ENCODE measurements around the gene PRKAG1.

The PRKAG1 gene

GRCh38 chr12:49055978-49056754 is 37.6 kb upstream of the PRKAG1 start:
- H3K36me3 ChIP-seq (ENCODE audit: insufficient read depth, low read length): peaks cover 41% of the 10 kb centered on the region
- peak overlapping the region; percentile 16 to 95 for H3K4me3 ChIP-seq (ENCODE audit: low read depth in 1 of 2, low read length in 2 of 2)
- peak overlapping the region; percentile 27 for H3K27ac ChIP-seq (ENCODE audit: low read depth, low read length)
- H3K9me3 ChIP-seq (ENCODE audit: low read length): no peaks in the 10 kb centered on the region
- no peaks in the 10 kb centered on the region for H3K27me3 ChIP-seq (ENCODE audit: control insufficient read depth in 1 of 2, insufficient read depth in 2 of 2, low read length in 2 of 2)
- H3K4me1 ChIP-seq (ENCODE audit: insufficient read depth, low read length): peaks cover 41% of the 10 kb centered on the region
- H3K9ac ChIP-seq (ENCODE audit: low read length): no peak overlapping the region

DNA sequence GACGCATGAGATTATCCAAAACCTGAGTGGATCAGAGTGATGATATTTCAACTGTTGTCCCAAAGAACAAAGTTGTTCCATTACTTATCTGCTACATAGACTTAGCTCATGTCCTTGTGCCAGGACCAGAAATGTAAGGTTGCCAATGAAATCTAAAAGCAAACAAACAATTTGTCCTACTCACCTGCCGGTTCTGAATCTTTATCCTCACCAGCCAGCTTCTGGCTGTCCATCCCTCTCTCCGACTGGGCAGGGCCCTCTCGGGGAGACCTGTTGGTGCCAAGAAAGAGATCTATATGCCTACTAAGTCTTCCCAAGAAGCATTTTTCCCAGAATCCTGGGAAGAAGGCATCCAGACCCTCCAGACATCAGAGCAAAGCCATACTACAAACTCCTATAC is 36.5 kb upstream of the PRKAG1 start:
- Histone ChIP-seq H3K27me3 (ENCODE audit: control insufficient read depth in 1 of 2, insufficient read depth in 2 of 2, low read length in 2 of 2) (no peaks in the 10 kb centered on the region), H3K4me1 (ENCODE audit: insufficient read depth, low read length) (peaks cover 40% of the 10 kb centered on the region), H3K36me3 (ENCODE audit: insufficient read depth, low read length) (peaks cover 51% of the 10 kb centered on the region), H3K9me3 (ENCODE audit: low read length) (no peaks in the 10 kb centered on the region), H3K9ac (ENCODE audit: low read length) (no peak overlapping the region), H3K4me3 (ENCODE audit: low read depth in 1 of 2, low read length in 2 of 2) (no peak overlapping the region), H3K27ac (ENCODE audit: low read depth, low read length) (no peak overlapping the region)

GRCh38 chr12:49054524-49054923 is 35.9 kb upstream of the PRKAG1 start:
- H3K9me3 ChIP-seq (ENCODE audit: low read length): no peaks in the 10 kb centered on the region
- no peak overlapping the region for H3K4me3 ChIP-seq (ENCODE audit: low read depth in 1 of 2, low read length in 2 of 2)
- H3K4me1 ChIP-seq (ENCODE audit: insufficient read depth, low read length): peaks cover 40% of the 10 kb centered on the region
- H3K36me3 ChIP-seq (ENCODE audit: insufficient read depth, low read length): peaks cover 57% of the 10 kb centered on the region
- no peak overlapping the region for H3K27ac ChIP-seq (ENCODE audit: low read depth, low read length)
- no peaks in the 10 kb centered on the region for H3K27me3 ChIP-seq (ENCODE audit: control insufficient read depth in 1 of 2, insufficient read depth in 2 of 2, low read length in 2 of 2)
- H3K9ac ChIP-seq (ENCODE audit: low read length): no peak overlapping the region

DNA sequence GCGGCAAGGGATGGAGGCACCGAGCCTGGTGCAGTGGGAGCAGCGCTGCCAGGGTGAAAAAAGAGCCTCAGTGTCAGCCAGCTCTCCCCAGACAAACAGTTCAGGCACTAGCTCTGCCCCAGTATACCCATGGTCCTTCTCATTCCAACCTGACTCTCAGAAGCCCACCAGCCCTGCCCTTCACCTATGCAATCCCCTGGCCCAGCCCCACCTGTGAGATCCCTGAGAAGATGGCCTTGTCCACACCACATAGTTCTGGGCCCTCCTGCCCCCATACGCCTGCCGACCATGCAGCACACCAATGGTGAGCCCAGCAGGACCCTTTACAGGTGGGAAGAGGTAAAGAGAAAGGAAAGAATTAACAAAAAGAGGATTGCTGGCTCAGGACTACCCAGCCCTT is 35.5 kb upstream of the PRKAG1 start:
- Histone ChIP-seq H3K9me3 (ENCODE audit: low read length) (no peaks in the 10 kb centered on the region), H3K4me1 (ENCODE audit: insufficient read depth, low read length) (peaks cover 40% of the 10 kb centered on the region), H3K27me3 (ENCODE audit: control insufficient read depth in 1 of 2, insufficient read depth in 2 of 2, low read length in 2 of 2) (no peaks in the 10 kb centered on the region), H3K36me3 (ENCODE audit: insufficient read depth, low read length) (peaks cover 61% of the 10 kb centered on the region), H3K4me3 (ENCODE audit: low read depth in 1 of 2, low read length in 2 of 2) (no peak overlapping the region), H3K27ac (ENCODE audit: low read depth, low read length) (no peak overlapping the region), H3K9ac (ENCODE audit: low read length) (no peak overlapping the region)

GRCh38 chr12:49052451-49053208 is 34.1 kb upstream of the PRKAG1 start:
- peaks cover 26% of the 10 kb centered on the region for H3K4me1 ChIP-seq (ENCODE audit: insufficient read depth, low read length)
- H3K9ac ChIP-seq (ENCODE audit: low read length): no peak overlapping the region
- H3K9me3 ChIP-seq (ENCODE audit: low read length): no peaks in the 10 kb centered on the region
- peaks cover 76% of the 10 kb centered on the region for H3K36me3 ChIP-seq (ENCODE audit: insufficient read depth, low read length)
- no peak overlapping the region for H3K27ac ChIP-seq (ENCODE audit: low read depth, low read length)
- no peaks in the 10 kb centered on the region for H3K27me3 ChIP-seq (ENCODE audit: control insufficient read depth in 1 of 2, insufficient read depth in 2 of 2, low read length in 2 of 2)
- H3K4me3 ChIP-seq (ENCODE audit: low read depth in 1 of 2, low read length in 2 of 2): no peak overlapping the region

GRCh38 chr12:49051777-49052438 is 33.3 kb upstream of the PRKAG1 start:
- no peaks in the 10 kb centered on the region for H3K9me3 ChIP-seq (ENCODE audit: low read length)
- no peak overlapping the region for H3K9ac ChIP-seq (ENCODE audit: low read length)
- H3K27me3 ChIP-seq (ENCODE audit: control insufficient read depth in 1 of 2, insufficient read depth in 2 of 2, low read length in 2 of 2): no peaks in the 10 kb centered on the region
- H3K4me1 ChIP-seq (ENCODE audit: insufficient read depth, low read length): peaks cover 18% of the 10 kb centered on the region
- H3K36me3 ChIP-seq (ENCODE audit: insufficient read depth, low read length): peaks cover 83% of the 10 kb centered on the region
- no peak overlapping the region for H3K4me3 ChIP-seq (ENCODE audit: low read depth in 1 of 2, low read length in 2 of 2)
- no peak overlapping the region for H3K27ac ChIP-seq (ENCODE audit: low read depth, low read length)

DNA sequence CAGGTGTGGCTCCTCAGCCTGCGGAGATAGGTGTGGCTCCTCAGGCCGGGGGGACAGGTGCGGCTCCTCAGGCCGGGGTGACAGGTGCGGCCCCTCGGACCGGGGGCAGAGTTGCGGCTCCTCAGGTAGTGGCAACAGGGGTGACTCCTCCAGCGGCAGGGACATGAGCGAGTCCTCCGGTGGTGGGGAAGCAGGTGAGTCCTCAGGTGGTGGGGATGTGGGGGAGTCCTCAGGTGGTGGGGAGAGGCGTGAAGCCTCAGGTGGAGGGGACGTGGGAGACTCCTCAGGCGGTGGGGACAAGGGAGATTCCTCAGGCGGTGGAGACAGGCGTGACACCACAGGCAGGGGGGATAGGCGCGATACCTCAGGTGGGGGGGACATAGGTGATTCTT is 32.8 kb upstream of the PRKAG1 start:
- peaks cover 89% of the 10 kb centered on the region for H3K36me3 ChIP-seq (ENCODE audit: insufficient read depth, low read length)
- H3K27me3 ChIP-seq (ENCODE audit: control insufficient read depth in 1 of 2, insufficient read depth in 2 of 2, low read length in 2 of 2): no peaks in the 10 kb centered on the region
- H3K9ac ChIP-seq (ENCODE audit: low read length): no peak overlapping the region
- H3K4me1 ChIP-seq (ENCODE audit: insufficient read depth, low read length): peaks cover 13% of the 10 kb centered on the region
- no peak overlapping the region for H3K4me3 ChIP-seq (ENCODE audit: low read depth in 1 of 2, low read length in 2 of 2)
- H3K9me3 ChIP-seq (ENCODE audit: low read length): no peaks in the 10 kb centered on the region
- no peak overlapping the region for H3K27ac ChIP-seq (ENCODE audit: low read depth, low read length)

DNA sequence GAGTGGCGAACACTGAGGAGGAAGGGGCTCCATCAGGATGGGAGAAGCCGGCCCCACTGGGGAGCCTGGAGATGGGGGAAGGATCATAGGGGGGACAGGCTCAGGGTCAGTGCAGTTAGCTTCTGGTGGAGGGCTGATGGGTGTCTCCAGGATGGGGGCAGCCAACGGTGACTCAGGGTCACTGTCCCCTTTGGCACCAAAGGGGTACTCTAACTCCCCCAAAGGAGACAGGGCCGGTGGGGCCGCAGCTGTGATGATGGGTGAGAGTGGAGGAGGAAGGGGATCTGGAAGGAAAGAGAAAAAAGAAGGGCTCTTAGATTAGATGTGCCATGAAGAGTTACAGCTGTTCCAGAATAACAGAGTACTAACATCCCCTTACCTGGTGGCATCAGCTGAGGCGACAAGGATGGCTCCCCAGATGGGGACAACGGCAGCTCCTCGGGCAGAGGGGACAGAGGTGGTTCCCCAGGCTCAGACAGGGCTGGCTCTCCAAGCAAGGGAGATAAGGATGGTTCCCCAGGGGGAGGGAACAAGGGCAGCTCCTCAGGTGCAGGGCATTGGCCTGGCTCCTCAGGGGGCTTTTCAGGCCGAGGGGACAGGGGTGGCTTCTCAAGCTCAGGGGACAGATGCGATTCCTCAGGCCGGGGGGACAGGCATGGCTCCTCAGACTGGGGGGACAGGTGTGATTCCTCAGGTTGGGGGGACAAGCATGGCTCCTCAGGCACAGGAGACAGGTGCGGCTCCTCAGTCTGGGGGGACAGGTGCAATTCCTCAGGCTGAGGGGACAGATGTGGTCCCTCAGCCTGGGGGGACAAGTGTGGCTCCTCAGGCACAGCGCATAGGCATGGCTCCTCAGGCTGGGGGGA is 32.2 kb upstream of the PRKAG1 start:
- Histone ChIP-seq H3K4me1 (ENCODE audit: insufficient read depth, low read length) (peaks cover 7% of the 10 kb centered on the region), H3K36me3 (ENCODE audit: insufficient read depth, low read length) (peaks cover 95% of the 10 kb centered on the region), H3K27me3 (ENCODE audit: control insufficient read depth in 1 of 2, insufficient read depth in 2 of 2, low read length in 2 of 2) (no peaks in the 10 kb centered on the region), H3K9ac (ENCODE audit: low read length) (no peak overlapping the region), H3K27ac (ENCODE audit: low read depth, low read length) (no peak overlapping the region), H3K4me3 (ENCODE audit: low read depth in 1 of 2, low read length in 2 of 2) (no peak overlapping the region), H3K9me3 (ENCODE audit: low read length) (no peaks in the 10 kb centered on the region)

- no peaks in the 10 kb centered on the region for H3K9me3 ChIP-seq (ENCODE audit: low read length)
- H3K27me3 ChIP-seq (ENCODE audit: control insufficient read depth in 1 of 2, insufficient read depth in 2 of 2, low read length in 2 of 2): no peaks in the 10 kb centered on the region
- H3K27ac ChIP-seq (ENCODE audit: low read depth, low read length): no peak overlapping the region
- H3K4me3 ChIP-seq (ENCODE audit: low read depth in 1 of 2, low read length in 2 of 2): no peak overlapping the region
- H3K4me1 ChIP-seq (ENCODE audit: insufficient read depth, low read length): no peaks in the 10 kb centered on the region
- H3K9ac ChIP-seq (ENCODE audit: low read length): no peak overlapping the region
- peaks cover 100% of the 10 kb centered on the region for H3K36me3 ChIP-seq (ENCODE audit: insufficient read depth, low read length)
Measured at GRCh38 chr12:49049566-49050224, 31.1 kb upstream of the PRKAG1 start.

DNA sequence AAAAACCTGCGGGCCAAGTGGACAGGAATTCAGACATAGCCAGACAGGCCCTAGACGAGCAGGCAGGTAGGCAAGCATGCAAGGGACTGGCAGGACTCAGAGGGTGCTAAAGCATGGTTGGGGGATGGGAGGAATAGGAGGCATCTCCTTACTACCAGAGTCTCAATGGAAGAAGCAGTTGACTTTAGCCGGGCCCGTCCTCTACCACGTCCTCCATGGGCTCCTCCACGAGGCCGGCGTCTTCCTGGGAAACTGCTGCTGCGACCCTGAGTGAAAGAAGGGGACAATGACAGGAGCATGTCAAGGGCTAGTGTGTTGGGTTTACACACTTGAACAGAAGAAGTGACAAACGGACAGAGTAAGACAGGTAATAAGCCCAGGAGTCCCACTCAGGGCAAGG is 30.4 kb upstream of the PRKAG1 start:
- Histone ChIP-seq H3K27ac (ENCODE audit: low read depth, low read length) (no peak overlapping the region), H3K9me3 (ENCODE audit: low read length) (no peaks in the 10 kb centered on the region), H3K9ac (ENCODE audit: low read length) (no peak overlapping the region), H3K36me3 (ENCODE audit: insufficient read depth, low read length) (peaks cover 100% of the 10 kb centered on the region), H3K27me3 (ENCODE audit: control insufficient read depth in 1 of 2, insufficient read depth in 2 of 2, low read length in 2 of 2) (no peaks in the 10 kb centered on the region), H3K4me3 (ENCODE audit: low read depth in 1 of 2, low read length in 2 of 2) (no peak overlapping the region), H3K4me1 (ENCODE audit: insufficient read depth, low read length) (no peaks in the 10 kb centered on the region)

All from muscle layer of colon (tissue), 2 donors.